ENCODE results near the gene BNIP5.

Gene BNIP5

DNA sequence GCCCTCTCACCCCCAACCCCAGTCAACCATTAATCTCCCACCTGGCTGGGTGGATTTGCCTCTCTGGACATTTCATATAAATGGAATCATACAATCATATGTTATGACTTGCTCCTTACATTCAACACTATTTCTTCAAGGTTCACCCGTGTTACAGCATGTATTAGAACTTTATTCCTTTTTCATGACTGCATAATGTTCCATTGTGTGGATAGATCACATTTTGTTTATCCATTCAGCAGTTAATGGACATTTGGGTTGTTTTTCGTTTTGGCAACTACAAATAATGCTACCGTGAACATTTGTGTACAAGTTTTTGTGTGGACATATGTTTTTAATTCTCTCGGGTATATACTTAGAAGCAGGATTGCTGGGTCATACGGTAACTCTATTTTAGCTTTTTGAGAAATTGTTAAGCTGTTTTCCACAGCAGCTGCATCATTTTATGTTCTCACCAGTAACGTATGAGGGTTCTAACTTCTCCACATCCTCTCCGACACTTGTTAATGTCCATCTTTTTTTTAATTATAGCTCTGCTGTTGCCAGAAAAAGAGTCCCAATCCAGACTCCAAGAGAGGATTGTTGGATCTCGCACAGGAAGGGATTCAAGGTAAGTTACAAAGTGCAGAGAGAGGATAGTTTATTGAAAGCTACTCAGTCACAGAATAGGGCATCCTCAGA, 15.9 kb upstream of the BNIP5 start:
- no peak overlapping the region for H3K4me3 ChIP-seq (ENCODE audit: low read length in 2 of 2)
- H3K36me3 ChIP-seq (ENCODE audit: control insufficient read depth in 2 of 2, insufficient read depth in 2 of 2, low read length in 2 of 2) = no peaks in the 10 kb centered on the region
- no peaks in the 10 kb centered on the region for H3K9me3 ChIP-seq (ENCODE audit: control insufficient read depth in 2 of 2, low read length in 2 of 2)
- H3K4me1 ChIP-seq (ENCODE audit: control insufficient read depth, insufficient read depth, low read length) = no peaks in the 10 kb centered on the region
- H3K9ac ChIP-seq (ENCODE audit: low read length in 2 of 2) = no peak overlapping the region
- H3K27me3 ChIP-seq (ENCODE audit: control insufficient read depth in 1 of 2, insufficient read depth in 2 of 2, low read length in 2 of 2) = no peaks in the 10 kb centered on the region
- H3K27ac ChIP-seq (ENCODE audit: low read length) = no peak overlapping the region

DNA sequence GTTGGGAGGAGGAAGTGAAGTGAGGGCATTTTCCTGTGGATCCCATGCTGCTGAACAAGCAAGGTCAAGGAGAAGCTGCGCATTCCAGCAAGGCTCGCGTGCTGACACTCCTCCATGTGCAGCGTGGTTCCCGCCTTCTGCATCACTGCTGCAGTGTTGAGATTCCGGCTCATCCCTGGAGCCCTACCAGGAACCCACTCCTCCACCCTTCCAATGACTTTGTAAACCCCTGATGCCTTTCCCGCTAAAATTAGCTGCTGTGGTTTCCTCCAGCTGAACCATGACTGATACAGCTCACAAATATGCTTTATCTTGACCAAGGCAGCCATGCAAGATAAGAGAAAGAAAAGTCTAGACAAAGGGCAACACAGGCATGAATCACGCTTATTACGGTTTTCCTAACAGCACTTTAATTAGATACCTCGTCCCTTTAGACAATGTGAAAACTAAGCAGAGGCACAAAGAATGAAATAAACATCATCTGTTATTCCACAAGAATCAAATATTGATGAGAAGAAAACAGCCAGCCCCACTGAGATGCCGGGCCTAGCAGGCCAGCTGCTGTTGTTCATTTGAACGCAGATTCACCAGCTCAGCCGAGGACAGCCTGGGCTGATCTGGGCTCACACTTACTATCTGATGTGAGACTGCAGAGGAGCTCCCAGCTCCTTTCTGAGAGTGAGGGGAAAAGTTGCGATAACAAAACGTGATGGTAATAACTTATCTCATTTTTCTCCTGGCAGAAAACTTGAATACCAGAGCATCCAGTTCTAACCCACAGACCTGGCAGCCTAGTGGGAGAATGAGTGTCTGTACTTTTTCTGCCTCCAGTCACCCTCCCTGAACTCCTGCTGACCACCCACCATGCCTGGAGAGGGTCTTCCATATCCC, 14.2 kb upstream of the BNIP5 start:
- Histone ChIP-seq H3K27ac (ENCODE audit: low read length) (no peak overlapping the region), H3K36me3 (ENCODE audit: control insufficient read depth in 2 of 2, insufficient read depth in 2 of 2, low read length in 2 of 2) (no peaks in the 10 kb centered on the region), H3K4me3 (ENCODE audit: low read length in 2 of 2) (no peak overlapping the region), H3K9me3 (ENCODE audit: control insufficient read depth in 2 of 2, low read length in 2 of 2) (no peaks in the 10 kb centered on the region), H3K27me3 (ENCODE audit: control insufficient read depth in 1 of 2, insufficient read depth in 2 of 2, low read length in 2 of 2) (no peaks in the 10 kb centered on the region), H3K4me1 (ENCODE audit: control insufficient read depth, insufficient read depth, low read length) (no peaks in the 10 kb centered on the region), H3K9ac (ENCODE audit: low read length in 2 of 2) (no peak overlapping the region)

DNA sequence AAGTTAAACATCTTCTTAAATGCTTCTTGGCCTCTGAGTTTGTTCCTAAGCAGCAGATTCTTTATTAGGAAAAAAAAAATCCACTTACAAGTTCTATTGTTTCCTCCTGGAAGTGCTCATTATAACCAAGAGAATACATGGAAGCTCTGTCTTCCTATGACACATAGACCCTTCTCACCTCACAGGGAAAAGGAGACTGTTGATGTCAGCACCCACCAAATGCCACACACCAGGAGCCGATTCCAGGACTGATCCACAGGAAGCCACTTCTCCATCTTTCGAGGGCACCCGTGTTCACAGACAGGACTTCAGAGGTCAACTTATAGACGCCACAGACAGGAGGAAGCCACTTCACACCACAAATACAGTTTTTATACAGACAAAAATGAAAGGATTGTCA, 13.4 kb upstream of the BNIP5 start:
- Histone ChIP-seq H3K36me3 (ENCODE audit: control insufficient read depth in 2 of 2, insufficient read depth in 2 of 2, low read length in 2 of 2) (no peaks in the 10 kb centered on the region), H3K27me3 (ENCODE audit: control insufficient read depth in 1 of 2, insufficient read depth in 2 of 2, low read length in 2 of 2) (no peaks in the 10 kb centered on the region), H3K4me3 (ENCODE audit: low read length in 2 of 2) (no peak overlapping the region), H3K9ac (ENCODE audit: low read length in 2 of 2) (no peak overlapping the region), H3K27ac (ENCODE audit: low read length) (no peak overlapping the region), H3K4me1 (ENCODE audit: control insufficient read depth, insufficient read depth, low read length) (peaks cover 5% of the 10 kb centered on the region), H3K9me3 (ENCODE audit: control insufficient read depth in 2 of 2, low read length in 2 of 2) (no peaks in the 10 kb centered on the region)

DNA sequence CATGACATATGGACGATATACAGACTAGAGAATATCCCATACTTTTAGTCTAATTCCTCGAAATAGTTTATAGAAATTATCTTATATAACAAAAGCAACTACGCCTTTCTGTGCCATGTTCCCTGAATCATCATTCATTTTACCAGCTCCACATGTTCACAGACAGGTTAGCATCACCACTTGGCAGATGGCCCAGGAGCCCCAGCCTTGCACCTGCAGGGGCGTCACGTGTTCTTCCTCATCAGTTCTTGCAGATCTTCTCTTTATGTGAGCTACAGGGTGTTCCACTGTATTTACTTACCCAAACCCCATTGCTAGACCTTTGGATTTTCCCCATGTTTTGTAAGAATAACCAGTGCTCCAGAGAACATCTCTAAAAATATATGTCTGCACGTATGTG, 12.6 kb upstream of the BNIP5 start:
- no peaks in the 10 kb centered on the region for H3K9me3 ChIP-seq (ENCODE audit: control insufficient read depth in 2 of 2, low read length in 2 of 2)
- H3K4me3 ChIP-seq (ENCODE audit: low read length in 2 of 2) = no peak overlapping the region
- H3K27me3 ChIP-seq (ENCODE audit: control insufficient read depth in 1 of 2, insufficient read depth in 2 of 2, low read length in 2 of 2) = no peaks in the 10 kb centered on the region
- no peak overlapping the region for H3K9ac ChIP-seq (ENCODE audit: low read length in 2 of 2)
- no peak overlapping the region for H3K27ac ChIP-seq (ENCODE audit: low read length)
- no peaks in the 10 kb centered on the region for H3K36me3 ChIP-seq (ENCODE audit: control insufficient read depth in 2 of 2, insufficient read depth in 2 of 2, low read length in 2 of 2)
- H3K4me1 ChIP-seq (ENCODE audit: control insufficient read depth, insufficient read depth, low read length) = peaks cover 5% of the 10 kb centered on the region

DNA sequence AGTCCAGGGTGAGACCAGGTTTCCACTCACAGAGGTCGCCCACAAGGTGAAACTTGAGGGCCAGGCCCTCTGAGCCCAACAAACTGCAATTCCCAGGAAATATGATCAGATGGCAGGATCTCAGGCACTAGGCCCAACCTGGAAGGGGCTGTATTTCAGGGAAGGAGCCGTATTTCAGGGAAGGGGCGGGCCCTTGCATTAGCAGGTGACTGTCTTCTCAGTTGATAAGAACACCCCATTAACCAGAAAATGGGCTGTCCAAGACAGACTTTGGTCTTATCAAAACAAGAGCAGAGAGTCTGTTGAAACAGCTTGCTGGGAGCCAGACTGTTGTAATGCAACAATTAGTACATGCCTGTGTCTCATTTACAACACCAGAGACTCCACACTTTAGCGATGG, 10.9 kb upstream of the BNIP5 start:
- Histone ChIP-seq H3K27me3 (ENCODE audit: control insufficient read depth in 1 of 2, insufficient read depth in 2 of 2, low read length in 2 of 2) (no peaks in the 10 kb centered on the region), H3K4me1 (ENCODE audit: control insufficient read depth, insufficient read depth, low read length) (peaks cover 5% of the 10 kb centered on the region), H3K27ac (ENCODE audit: low read length) (no peak overlapping the region), H3K9me3 (ENCODE audit: control insufficient read depth in 2 of 2, low read length in 2 of 2) (no peaks in the 10 kb centered on the region), H3K9ac (ENCODE audit: low read length in 2 of 2) (no peak overlapping the region), H3K4me3 (ENCODE audit: low read length in 2 of 2) (no peak overlapping the region), H3K36me3 (ENCODE audit: control insufficient read depth in 2 of 2, insufficient read depth in 2 of 2, low read length in 2 of 2) (no peaks in the 10 kb centered on the region)

DNA sequence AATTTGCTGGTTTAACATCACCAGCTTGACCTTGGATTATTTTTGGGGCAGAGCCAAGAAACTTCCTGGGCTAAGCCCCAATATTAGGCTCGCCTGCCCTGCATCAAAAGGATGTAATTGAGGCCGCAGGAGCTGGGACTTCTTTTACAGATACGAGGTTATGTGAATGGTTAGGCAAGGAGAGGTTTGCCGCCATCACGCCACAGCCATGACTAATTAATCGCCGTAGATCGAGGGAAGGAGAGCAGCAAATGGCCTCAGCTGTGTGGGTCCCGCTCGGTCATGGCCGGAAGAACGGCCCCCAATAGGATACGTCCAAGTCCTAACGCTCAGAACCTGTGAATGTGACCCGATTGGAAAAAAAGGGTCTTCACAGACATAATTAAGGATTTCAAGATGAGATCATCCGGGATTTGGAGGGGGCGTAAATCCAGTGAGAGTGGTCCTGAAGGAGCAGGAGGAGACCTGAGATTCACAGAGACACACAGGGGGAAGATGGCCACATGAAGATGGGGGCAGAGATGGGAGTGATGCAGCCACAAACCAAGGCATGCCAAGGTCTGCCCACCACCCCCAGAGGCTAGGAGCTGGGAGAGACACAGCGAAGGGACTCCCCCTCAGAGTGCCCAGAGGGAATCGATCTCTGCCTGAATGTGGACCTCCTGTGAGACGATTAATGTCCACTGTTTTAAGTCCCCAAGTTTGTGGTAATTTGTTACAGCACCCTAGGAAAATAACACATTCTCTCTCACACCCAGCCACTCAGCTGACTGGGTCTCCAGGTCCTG, 10.0 kb upstream of the BNIP5 start:
- Histone ChIP-seq H3K27me3 (ENCODE audit: control insufficient read depth in 1 of 2, insufficient read depth in 2 of 2, low read length in 2 of 2) (peaks cover 0 to 2% of the 10 kb centered on the region in 2 donors), H3K9me3 (ENCODE audit: control insufficient read depth in 2 of 2, low read length in 2 of 2) (no peaks in the 10 kb centered on the region), H3K27ac (ENCODE audit: low read length) (no peak overlapping the region), H3K9ac (ENCODE audit: low read length in 2 of 2) (no peak overlapping the region), H3K36me3 (ENCODE audit: control insufficient read depth in 2 of 2, insufficient read depth in 2 of 2, low read length in 2 of 2) (no peaks in the 10 kb centered on the region), H3K4me3 (ENCODE audit: low read length in 2 of 2) (no peak overlapping the region), H3K4me1 (ENCODE audit: control insufficient read depth, insufficient read depth, low read length) (peaks cover 5% of the 10 kb centered on the region)

DNA sequence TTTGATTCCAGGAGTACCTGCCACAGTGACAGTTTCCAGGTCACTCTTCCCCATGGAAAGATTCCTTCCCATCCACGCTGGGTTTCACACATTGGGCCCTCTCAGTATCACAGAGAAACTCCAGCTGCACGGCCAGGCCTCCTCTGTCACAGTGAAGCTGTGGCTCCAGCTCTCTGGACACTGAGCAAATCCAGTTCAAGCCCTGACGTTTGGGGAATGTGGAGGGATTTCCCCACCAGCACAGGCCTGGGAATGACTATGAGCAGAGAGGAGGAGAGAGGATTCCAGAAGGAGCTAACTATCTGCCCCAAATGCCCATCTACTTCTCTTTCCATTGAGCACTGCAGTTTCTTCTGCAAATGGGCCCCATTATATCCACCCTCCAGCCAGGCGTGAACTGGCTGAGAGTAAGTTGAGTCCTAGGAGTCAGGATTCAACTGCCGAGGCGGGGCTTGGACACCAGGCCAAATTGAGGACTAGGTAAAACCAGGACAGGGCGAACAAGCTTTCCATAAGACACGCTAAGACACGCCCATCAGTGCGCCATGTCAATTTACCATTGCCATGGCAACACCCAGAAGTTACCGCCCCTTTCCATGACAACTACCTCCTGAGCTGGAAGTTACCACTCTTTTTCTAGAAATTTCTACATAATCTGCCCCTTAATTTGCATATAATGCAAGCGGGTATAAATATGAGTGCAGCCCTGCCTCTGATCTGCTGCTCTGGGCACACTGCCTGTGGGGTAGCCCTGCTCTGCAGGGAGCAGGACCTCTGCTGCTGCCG, 9.2 kb upstream of the BNIP5 start:
- no peak overlapping the region for H3K27ac ChIP-seq (ENCODE audit: low read length)

DNA sequence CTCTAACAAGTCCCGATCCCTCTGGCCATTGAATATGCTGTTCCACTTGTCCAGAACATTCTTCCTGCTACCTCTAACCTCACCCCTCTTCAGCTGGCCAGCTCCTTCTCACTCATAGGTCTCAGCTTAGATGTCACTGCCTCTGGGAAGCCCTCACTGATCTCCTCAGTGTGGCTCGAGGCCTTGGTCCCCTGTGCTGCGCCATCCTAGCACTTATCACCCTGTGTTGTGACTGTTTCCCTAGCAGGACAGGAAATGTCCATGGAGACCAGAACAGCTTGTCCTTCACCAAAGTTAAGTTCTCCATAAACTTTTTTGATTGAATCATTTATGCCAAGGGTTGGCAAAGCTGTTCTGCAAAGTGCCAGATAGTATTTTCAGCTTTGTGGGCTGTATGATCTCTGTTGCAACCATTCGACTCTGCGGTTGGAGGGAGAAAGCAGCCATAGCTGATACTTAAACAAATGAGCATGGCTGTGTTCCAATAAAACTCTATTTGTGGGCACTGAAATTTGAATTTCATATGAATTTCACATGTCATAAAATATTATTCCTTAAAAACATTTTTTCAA, 6.5 kb upstream of the BNIP5 start:
- Histone ChIP-seq H3K27ac (ENCODE audit: low read length) (no peak overlapping the region), H3K36me3 (ENCODE audit: control insufficient read depth in 2 of 2, insufficient read depth in 2 of 2, low read length in 2 of 2) (no peaks in the 10 kb centered on the region), H3K9me3 (ENCODE audit: control insufficient read depth in 2 of 2, low read length in 2 of 2) (no peaks in the 10 kb centered on the region)

More for the DNA sequence above, 9.2 kb upstream of the BNIP5 start:
- Histone ChIP-seq H3K36me3 (ENCODE audit: control insufficient read depth in 2 of 2, insufficient read depth in 2 of 2, low read length in 2 of 2) (no peaks in the 10 kb centered on the region), H3K9me3 (ENCODE audit: control insufficient read depth in 2 of 2, low read length in 2 of 2) (no peaks in the 10 kb centered on the region), H3K4me3 (ENCODE audit: low read length in 2 of 2) (no peak overlapping the region), H3K27me3 (ENCODE audit: control insufficient read depth in 1 of 2, insufficient read depth in 2 of 2, low read length in 2 of 2) (peaks cover 0 to 2% of the 10 kb centered on the region in 2 donors), H3K4me1 (ENCODE audit: control insufficient read depth, insufficient read depth, low read length) (peaks cover 5% of the 10 kb centered on the region), H3K9ac (ENCODE audit: low read length in 2 of 2) (no peak overlapping the region)

DNA sequence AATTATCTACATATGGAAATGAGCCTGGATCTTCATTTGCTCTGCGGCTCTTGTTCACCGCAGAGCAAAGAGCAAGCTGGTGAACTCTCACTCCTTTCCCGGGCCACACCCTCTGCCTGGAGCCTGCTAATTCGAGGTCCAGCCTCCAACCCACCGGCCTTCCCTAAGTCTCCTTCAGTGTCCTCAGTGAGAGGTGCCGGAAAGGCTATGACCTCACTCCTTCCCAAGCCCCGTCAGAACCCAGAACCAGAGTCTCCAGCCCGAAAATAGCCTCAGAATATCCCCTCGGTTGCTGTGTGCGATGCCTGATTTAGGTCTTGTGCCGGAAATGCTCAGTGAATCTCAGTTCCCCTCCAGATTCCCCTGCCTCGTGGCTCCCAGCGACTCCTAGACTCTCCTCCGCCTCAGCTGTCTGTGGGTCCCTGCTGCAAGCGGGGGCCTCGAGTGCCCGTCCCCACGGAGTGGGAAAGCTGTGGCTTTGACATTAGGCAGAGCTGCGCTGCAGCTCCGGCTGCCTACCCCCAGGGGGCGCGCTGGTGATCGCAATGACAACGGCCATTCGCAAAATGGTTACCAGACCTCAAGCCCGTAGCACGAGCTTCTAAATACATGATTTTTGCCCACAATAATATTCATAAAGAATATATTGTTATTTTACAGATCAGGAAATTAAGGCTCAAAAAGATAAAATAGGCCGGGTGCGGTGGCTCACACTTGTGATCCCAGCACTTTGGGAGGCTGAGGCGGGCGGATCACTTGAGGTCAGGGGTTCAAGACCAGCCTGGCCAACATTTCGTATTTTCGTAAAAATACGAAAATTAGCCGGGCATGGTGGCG, 4.1 kb upstream of the BNIP5 start:
- Histone ChIP-seq H3K27ac (ENCODE audit: low read length) (no peak overlapping the region), H3K9ac (ENCODE audit: low read length in 2 of 2) (peak overlapping the region in 1 of 2 donors; percentile 62), H3K4me3 (ENCODE audit: low read length in 2 of 2) (peak overlapping the region; percentile 13 to 66), H3K27me3 (ENCODE audit: control insufficient read depth in 1 of 2, insufficient read depth in 2 of 2, low read length in 2 of 2) (peaks cover 4 to 8% of the 10 kb centered on the region in 2 donors), H3K9me3 (ENCODE audit: control insufficient read depth in 2 of 2, low read length in 2 of 2) (no peaks in the 10 kb centered on the region), H3K36me3 (ENCODE audit: control insufficient read depth in 2 of 2, insufficient read depth in 2 of 2, low read length in 2 of 2) (no peaks in the 10 kb centered on the region), H3K4me1 (ENCODE audit: control insufficient read depth, insufficient read depth, low read length) (peaks cover 9% of the 10 kb centered on the region)

More for the DNA sequence above, 6.5 kb upstream of the BNIP5 start:
- Histone ChIP-seq H3K27me3 (ENCODE audit: control insufficient read depth in 1 of 2, insufficient read depth in 2 of 2, low read length in 2 of 2) (peaks cover 0 to 4% of the 10 kb centered on the region in 2 donors), H3K9ac (ENCODE audit: low read length in 2 of 2) (no peak overlapping the region), H3K4me1 (ENCODE audit: control insufficient read depth, insufficient read depth, low read length) (peaks cover 9% of the 10 kb centered on the region), H3K4me3 (ENCODE audit: low read length in 2 of 2) (no peak overlapping the region)

Data from stomach smooth muscle (tissue), 2 donors.